Immature natural killer cell (primary cell): ENCODE results near the gene SLC2A11. TPM values are rescaled to one million over a fixed set of nuclear protein-coding genes. Genes with fewer than 3 reads are reported as not detected.
"Not testable (repeated sequence)": the region's sequence is repeated elsewhere in the genome, so short reads cannot be mapped to it uniquely, and the experiment has no call there.

Experiments used
- DNase-seq, 3 donors: peaks; one replicate each; pipeline ENCODE4 v3.0.0; 2022; ENCODE audit warnings: mixed read lengths in 1 of 3
- H3K27ac Mint-ChIP-seq, 6 donors: one replicate each; pipeline ENCODE4 v1.8.0; 2020; ENCODE audit warnings: mixed read lengths in 6 of 6, mild to moderate bottlenecking in 5 of 6, inconsistent platforms in 4 of 6, moderate library complexity in 3 of 6
- H3K27me3 Mint-ChIP-seq, 3 donors: one replicate each; pipeline ENCODE4 v1.8.0; 2020 to 2021; ENCODE audit warnings: low read depth in 3 of 3, mild to moderate bottlenecking in 3 of 3, mixed read lengths in 3 of 3, moderate library complexity in 3 of 3, inconsistent platforms in 1 of 3
- H3K36me3 Mint-ChIP-seq, 3 donors: one replicate each; pipeline ENCODE4 v1.8.0; 2020; ENCODE audit warnings: mixed read lengths in 3 of 3, inconsistent platforms in 2 of 3, mild to moderate bottlenecking in 2 of 3
- H3K4me1 Mint-ChIP-seq, 2 donors: one replicate each; pipeline ENCODE4 v1.8.0; 2020; ENCODE audit warnings: inconsistent platforms in 2 of 2, mild to moderate bottlenecking in 2 of 2, mixed read lengths in 2 of 2, moderate library complexity in 1 of 2
- H3K4me3 Mint-ChIP-seq, 5 donors: one replicate each; pipeline ENCODE4 v1.8.0; 2020; ENCODE audit warnings: mild to moderate bottlenecking in 5 of 5, mixed read lengths in 5 of 5, inconsistent platforms in 3 of 5, moderate library complexity in 3 of 5
- H3K9me3 Mint-ChIP-seq, 6 donors: one replicate each; pipeline ENCODE4 v1.8.0; 2020; ENCODE audit warnings: mild to moderate bottlenecking in 6 of 6, mixed read lengths in 6 of 6, inconsistent platforms in 4 of 6, moderate library complexity in 3 of 6
- polyA plus RNA-seq, 3 donors: library from polyadenylated mRNA; unstranded; fragments of 300-500 nt; fragmentation: Illumina TruSeq; gene quantifications; one replicate each; pipeline ENCODE4 v1.2.3, GENCODE V29; 2021

SLC2A11 gene
- polyA plus RNA-seq, 3 donors from 2014 or later, result 0.48 to 3.0 (median 2.0) TPM

- not testable (repeated sequence) for H3K4me3 Mint-ChIP-seq, H3K27me3 Mint-ChIP-seq, DNase-seq, H3K4me1 Mint-ChIP-seq, H3K27ac Mint-ChIP-seq
- Mint-ChIP-seq H3K9me3 (peaks cover 0 to 12% (median 5%) of the 10 kb centered on the region in 6 donors), H3K36me3 (peaks cover 4 to 17% (median 10%) of the 10 kb centered on the region in 3 donors)
Measured at GRCh38 chr22:23920267-23920611, 62.6 kb downstream of the SLC2A11 start.

GRCh38 chr22:23921586-23922201 lies 64.0 kb downstream of the SLC2A11 start:
- H3K4me1 Mint-ChIP-seq, H3K4me3 Mint-ChIP-seq, DNase-seq, H3K27me3 Mint-ChIP-seq: not testable (repeated sequence)
- Mint-ChIP-seq H3K36me3 (peaks cover 4 to 24% (median 12%) of the 10 kb centered on the region in 3 donors), H3K9me3 (peaks cover 0 to 18% (median 9%) of the 10 kb centered on the region in 6 donors), H3K27ac (peak overlapping the region in 1 of 6 donors; percentile 16)

DNA sequence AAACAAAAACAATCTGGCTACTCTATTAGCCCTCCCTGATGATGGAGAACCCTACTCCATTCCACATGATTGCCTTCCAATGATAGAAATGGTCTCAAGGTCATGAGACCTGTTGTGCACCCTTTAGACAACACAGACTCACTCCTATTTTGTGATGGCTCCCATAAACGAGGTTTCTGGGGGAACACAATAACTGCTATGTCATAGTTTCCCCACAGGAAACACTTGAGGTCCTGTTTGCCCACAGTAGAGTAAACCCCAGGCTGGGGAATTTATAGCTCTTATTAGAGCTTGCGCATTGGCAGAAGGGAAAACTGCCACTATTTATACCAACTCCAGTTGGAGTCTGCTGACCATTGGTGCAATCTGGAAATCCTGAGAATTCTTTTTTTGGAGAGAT lies 65.2 kb downstream of the SLC2A11 start:
- Mint-ChIP-seq H3K4me1 (no peaks in the 10 kb centered on the region), H3K27me3 (peaks cover 0 to 9% (median 0%) of the 10 kb centered on the region in 3 donors), H3K9me3 (peaks cover 0 to 21% (median 9%) of the 10 kb centered on the region in 6 donors), H3K27ac (no peak overlapping the region), H3K4me3 (no peak overlapping the region), H3K36me3 (peaks cover 4 to 24% (median 16%) of the 10 kb centered on the region in 3 donors)
- DNase-seq, result no peak

DNA sequence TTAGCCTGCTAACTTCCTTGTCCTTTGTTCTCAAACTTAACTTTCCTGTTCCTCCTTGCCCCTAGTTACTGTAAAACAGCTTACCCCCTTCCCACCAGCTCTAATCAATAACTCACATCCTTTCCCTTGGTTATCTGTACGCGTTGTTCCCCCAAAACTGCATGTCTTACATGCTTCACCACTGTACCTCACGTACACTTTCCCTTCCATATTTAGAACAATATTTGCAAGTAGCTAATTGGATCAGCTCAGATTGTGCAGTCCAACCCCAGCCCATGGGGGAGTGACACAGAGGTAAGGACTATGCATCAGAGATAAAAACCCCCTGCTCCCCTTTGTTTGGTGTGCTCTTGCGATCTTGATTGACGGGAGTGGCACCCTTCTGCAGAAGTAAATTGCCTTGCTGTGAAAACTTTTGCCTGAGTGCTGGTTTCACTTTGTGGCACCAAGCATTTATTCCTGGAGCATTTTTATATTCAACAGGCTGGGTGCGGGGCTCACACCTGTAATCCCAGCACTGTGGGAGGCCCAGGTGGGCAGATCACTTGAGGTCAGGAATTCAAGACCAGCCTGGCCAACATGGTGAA lies 67.4 kb downstream of the SLC2A11 start:
- peaks cover 0 to 9% (median 2%) of the 10 kb centered on the region in 3 donors for H3K27me3 Mint-ChIP-seq
- peaks cover 4 to 24% (median 20%) of the 10 kb centered on the region in 3 donors for H3K36me3 Mint-ChIP-seq
- H3K9me3 Mint-ChIP-seq, result peaks cover 0 to 21% (median 9%) of the 10 kb centered on the region in 6 donors
- no peaks in the 10 kb centered on the region for H3K4me1 Mint-ChIP-seq
- DNase-seq, result no peak
- no peak overlapping the region for H3K4me3 Mint-ChIP-seq
- no peak overlapping the region for H3K27ac Mint-ChIP-seq

- H3K9me3 Mint-ChIP-seq, result peaks cover 2 to 21% (median 11%) of the 10 kb centered on the region in 6 donors
Measured at GRCh38 chr22:23926561-23926960, 68.9 kb downstream of the SLC2A11 start.

More at GRCh38 chr22:23926561-23926960, 68.9 kb downstream of the SLC2A11 start:
- Mint-ChIP-seq H3K27ac (no peak overlapping the region), H3K27me3 (peaks cover 0 to 9% (median 2%) of the 10 kb centered on the region in 3 donors), H3K4me1 (no peaks in the 10 kb centered on the region), H3K36me3 (peaks cover 4 to 26% (median 25%) of the 10 kb centered on the region in 3 donors), H3K4me3 (no peak overlapping the region)
- no peak for DNase-seq

Other genes starting within 250 kb of the SLC2A11 start
- not detected for gene DRICH1, start 225.6 kb upstream of the SLC2A11 start, polyA plus RNA-seq
- 10 to 100 TPM; 40.6 to 47.8 (median 42.8) TPM for gene RGL4, start 166.9 kb upstream of the SLC2A11 start, polyA plus RNA-seq
- gene ZNF70, start 106.8 kb upstream of the SLC2A11 start, polyA plus RNA-seq, result under 1 TPM in 2 of 3 donors, not detected in 1; 0.29 to 1.00 TPM
- 1 to 10 TPM in 1 of 3 donors, not detected in 2; 1.3 TPM for gene VPREB3, start 103.5 kb upstream of the SLC2A11 start, polyA plus RNA-seq
- 1 to 10 TPM in 1 of 3 donors, not detected in 2; 1.1 TPM for gene C22orf15, start 94.9 kb upstream of the SLC2A11 start, polyA plus RNA-seq
- gene CHCHD10, start 89.9 kb upstream of the SLC2A11 start, polyA plus RNA-seq, result 1 to 10 TPM; 5.7 to 9.3 (median 8.1) TPM
- 1 to 10 TPM in 2 of 3 donors, under 1 TPM in 1; 0.76 to 1.7 (median 1.2) TPM for gene MMP11, start 85.0 kb upstream of the SLC2A11 start, polyA plus RNA-seq
- gene SMARCB1, start 70.9 kb upstream of the SLC2A11 start, polyA plus RNA-seq, result 10 to 100 TPM; 28.5 to 49.5 (median 40.3) TPM
- 1 to 10 TPM in 1 of 3 donors, under 1 TPM in 2; 0.61 to 1.2 (median 0.62) TPM for gene DERL3, start 18.9 kb upstream of the SLC2A11 start, polyA plus RNA-seq
- gene MIF, start 36.5 kb downstream of the SLC2A11 start, polyA plus RNA-seq, result 1,000 to 10,000 TPM in 1 of 3 donors, 100 to 1,000 TPM in 2; 788 to 1,627 (median 947) TPM
- not detected for gene GSTT2B, start 103.3 kb downstream of the SLC2A11 start, polyA plus RNA-seq
- gene DDTL, start 109.0 kb downstream of the SLC2A11 start, polyA plus RNA-seq, result 1 to 10 TPM in 1 of 3 donors, under 1 TPM in 1, not detected in 1; 0.72 to 2.9 TPM
- 100 to 1,000 TPM in 2 of 3 donors, 10 to 100 TPM in 1; 78.8 to 168 (median 105) TPM for gene DDT, start 116.6 kb downstream of the SLC2A11 start, polyA plus RNA-seq
- gene GSTT2, start 122.3 kb downstream of the SLC2A11 start, polyA plus RNA-seq, result not detected
- not detected for gene GSTT4, start 147.6 kb downstream of the SLC2A11 start, polyA plus RNA-seq
- gene CABIN1, start 153.4 kb downstream of the SLC2A11 start, polyA plus RNA-seq, result 10 to 100 TPM in 1 of 3 donors, 1 to 10 TPM in 2; 1.5 to 15.0 (median 3.4) TPM